ENCODE results near the gene UCK1. TPM values are rescaled to one million over a fixed set of nuclear protein-coding genes. Genes with fewer than 3 reads are reported as not detected.

Gene UCK1
- polyA plus RNA-seq, 3 donors: 15.9 to 19.9 (median 16.3) TPM

DNA sequence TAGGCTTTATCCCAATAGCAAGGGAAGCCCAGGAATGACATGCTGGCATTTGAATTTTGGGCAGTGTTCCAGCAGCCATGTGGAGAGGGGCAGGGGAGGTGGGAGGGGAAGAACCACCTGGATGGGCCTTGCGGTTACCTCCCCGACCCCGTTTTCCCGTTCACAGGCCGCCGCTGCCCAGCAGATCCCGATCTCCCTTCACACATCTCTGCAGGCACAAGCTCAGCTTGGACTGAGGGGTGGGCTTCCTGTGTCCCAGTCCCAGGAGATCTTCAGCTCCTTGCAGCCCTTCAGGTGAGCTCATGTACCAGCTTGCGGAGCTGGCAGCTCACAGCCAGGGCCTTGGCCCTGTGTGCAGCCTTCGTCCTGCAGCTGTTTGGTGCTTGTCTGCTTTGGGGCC lies 44.1 kb downstream of the UCK1 start:
- no peaks in the 10 kb centered on the region for H3K27me3 ChIP-seq (ENCODE audit: control insufficient read depth in 2 of 2, insufficient read depth in 2 of 2, low read length in 2 of 2)
- H3K36me3 ChIP-seq (replicated peaks in 1 of 2; ENCODE audit: control insufficient read depth in 1 of 2, insufficient read depth in 2 of 2, low read length in 2 of 2): peaks cover 98 to 100% of the 10 kb centered on the region in 2 donors
- WGBS (ENCODE audit: insufficient coverage): 100% methylated on average over 1 of the region's 9 CpGs
- H3K4me2 ChIP-seq (replicated peaks; ENCODE audit: extremely low read depth, low read length, poor library complexity, severe bottlenecking): no peak overlapping the region
- H3K27ac ChIP-seq (ENCODE audit: low read depth in 1 of 2, low read length in 2 of 2): no peak overlapping the region
- no peak overlapping the region for H3K4me3 ChIP-seq (replicated peaks in 1 of 3; ENCODE audit: low read depth in 2 of 3, low read length in 3 of 3)
- Mint-ChIP-seq H3K9me3 (peaks cover 0 to 2% (median 0%) of the 10 kb centered on the region in 7 donors), H3K4me1 (no peaks in the 10 kb centered on the region), H3K4me3 (no peak overlapping the region), H3K27ac (peak overlapping the region in 1 of 7 donors; percentile 51), H3K36me3 (peaks cover 99 to 100% of the 10 kb centered on the region in 2 donors), H3K27me3 (ENCODE audit: low read depth in 3 of 3) (peaks cover 0 to 1% (median 0%) of the 10 kb centered on the region in 3 donors)
- intact Hi-C loops (cut with micrococcal nuclease): no loop called here
- TF ChIP-seq, protein P1, sequence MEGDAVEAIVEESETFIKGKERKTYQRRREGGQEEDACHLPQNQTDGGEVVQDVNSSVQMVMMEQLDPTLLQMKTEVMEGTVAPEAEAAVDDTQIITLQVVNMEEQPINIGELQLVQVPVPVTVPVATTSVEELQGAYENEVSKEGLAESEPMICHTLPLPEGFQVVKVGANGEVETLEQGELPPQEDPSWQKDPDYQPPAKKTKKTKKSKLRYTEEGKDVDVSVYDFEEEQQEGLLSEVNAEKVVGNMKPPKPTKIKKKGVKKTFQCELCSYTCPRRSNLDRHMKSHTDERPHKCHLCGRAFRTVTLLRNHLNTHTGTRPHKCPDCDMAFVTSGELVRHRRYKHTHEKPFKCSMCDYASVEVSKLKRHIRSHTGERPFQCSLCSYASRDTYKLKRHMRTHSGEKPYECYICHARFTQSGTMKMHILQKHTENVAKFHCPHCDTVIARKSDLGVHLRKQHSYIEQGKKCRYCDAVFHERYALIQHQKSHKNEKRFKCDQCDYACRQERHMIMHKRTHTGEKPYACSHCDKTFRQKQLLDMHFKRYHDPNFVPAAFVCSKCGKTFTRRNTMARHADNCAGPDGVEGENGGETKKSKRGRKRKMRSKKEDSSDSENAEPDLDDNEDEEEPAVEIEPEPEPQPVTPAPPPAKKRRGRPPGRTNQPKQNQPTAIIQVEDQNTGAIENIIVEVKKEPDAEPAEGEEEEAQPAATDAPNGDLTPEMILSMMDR (IDR thresholded peaks at IDR 0.05): no peak
- no peaks in the 10 kb centered on the region for H3K79me2 ChIP-seq (ENCODE audit: insufficient read depth, low read length)
- H4K20me1 ChIP-seq (ENCODE audit: insufficient read depth, low read length): peaks cover 38% of the 10 kb centered on the region
- no peaks in the 10 kb centered on the region for H3K4me1 ChIP-seq (ENCODE audit: control insufficient read depth in 1 of 2, insufficient read depth in 2 of 2, low read length in 2 of 2)
- H2AFZ ChIP-seq (ENCODE audit: insufficient read depth, low read depth, low read length, poor library complexity, severe bottlenecking): no peak overlapping the region
- no peaks in the 10 kb centered on the region for H3K9me3 ChIP-seq (replicated peaks in 1 of 2; ENCODE audit: control insufficient read depth in 1 of 2, insufficient read depth in 1 of 2, low read length in 2 of 2)
- H3K9ac ChIP-seq (ENCODE audit: insufficient read depth, low read length, poor library complexity, severe bottlenecking): no peak overlapping the region
- DNase-seq: no peak

DNA sequence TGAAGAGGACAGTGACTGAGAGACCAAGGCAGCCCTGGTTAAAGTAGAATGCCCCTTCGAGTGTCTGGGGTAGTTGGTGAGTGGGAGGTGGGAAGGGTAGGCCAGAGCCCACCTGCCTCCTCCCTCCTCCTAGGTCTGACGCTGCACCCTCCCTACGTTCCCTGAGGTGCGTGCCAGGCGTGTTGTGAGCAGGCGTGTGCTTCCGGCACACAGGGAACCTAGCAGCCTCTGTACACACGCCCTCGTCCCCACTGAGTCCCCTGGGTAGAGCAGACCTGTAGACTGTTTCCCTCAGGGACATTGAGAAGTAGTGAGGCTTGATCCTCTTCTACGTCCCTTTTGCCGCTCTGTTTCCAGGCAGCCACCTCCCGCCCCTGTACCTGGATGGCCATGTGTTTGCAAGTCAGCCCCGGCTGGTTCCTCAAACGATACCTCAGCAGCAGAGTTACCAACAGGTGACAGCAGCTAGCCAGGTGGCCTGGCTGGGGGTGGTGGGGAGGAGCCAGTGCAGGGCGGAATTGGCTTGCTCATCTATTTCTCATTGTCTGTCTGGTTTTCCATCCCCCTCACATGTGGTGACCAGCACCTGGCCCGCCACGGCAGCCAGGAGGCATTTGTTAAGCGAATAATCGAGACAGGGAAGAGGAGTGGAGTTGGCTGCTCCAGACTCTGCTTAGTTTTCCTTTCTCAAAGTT lies 45.2 kb downstream of the UCK1 start:
- Mint-ChIP-seq H3K4me1 (no peaks in the 10 kb centered on the region), H3K9me3 (peaks cover 0 to 2% (median 0%) of the 10 kb centered on the region in 7 donors), H3K4me3 (no peak overlapping the region), H3K36me3 (peaks cover 97 to 99% of the 10 kb centered on the region in 2 donors), H3K27me3 (ENCODE audit: low read depth in 3 of 3) (peaks cover 0 to 1% (median 0%) of the 10 kb centered on the region in 3 donors), H3K27ac (peak overlapping the region in 1 of 7 donors; percentile 75)
- intact Hi-C loops (cut with micrococcal nuclease): no loop called here
- Histone ChIP-seq H3K9me3 (replicated peaks in 1 of 2; ENCODE audit: control insufficient read depth in 1 of 2, insufficient read depth in 1 of 2, low read length in 2 of 2) (no peaks in the 10 kb centered on the region), H4K20me1 (ENCODE audit: insufficient read depth, low read length) (peaks cover 43% of the 10 kb centered on the region), H3K36me3 (replicated peaks in 1 of 2; ENCODE audit: control insufficient read depth in 1 of 2, insufficient read depth in 2 of 2, low read length in 2 of 2) (peaks cover 96 to 98% of the 10 kb centered on the region in 2 donors), H3K4me3 (replicated peaks in 1 of 3; ENCODE audit: low read depth in 2 of 3, low read length in 3 of 3) (no peak overlapping the region), H3K27me3 (ENCODE audit: control insufficient read depth in 2 of 2, insufficient read depth in 2 of 2, low read length in 2 of 2) (no peaks in the 10 kb centered on the region), H3K79me2 (ENCODE audit: insufficient read depth, low read length) (no peaks in the 10 kb centered on the region), H3K27ac (ENCODE audit: low read depth in 1 of 2, low read length in 2 of 2) (no peak overlapping the region), H3K4me1 (ENCODE audit: control insufficient read depth in 1 of 2, insufficient read depth in 2 of 2, low read length in 2 of 2) (no peaks in the 10 kb centered on the region), H3K9ac (ENCODE audit: insufficient read depth, low read length, poor library complexity, severe bottlenecking) (no peak overlapping the region), H3K4me2 (replicated peaks; ENCODE audit: extremely low read depth, low read length, poor library complexity, severe bottlenecking) (no peak overlapping the region), H2AFZ (ENCODE audit: insufficient read depth, low read depth, low read length, poor library complexity, severe bottlenecking) (no peak overlapping the region)
- no peak for DNase-seq
- TF ChIP-seq, protein P1 (IDR thresholded peaks at IDR 0.05): no peak
- 97% methylated on average over 8 of the region's 19 CpGs for WGBS (ENCODE audit: insufficient coverage)

All from CD14-positive monocyte (primary cell).